ENCODE measurements around the gene KMT2C. TPM values are rescaled to one million over a fixed set of nuclear protein-coding genes. Genes with fewer than 3 reads are reported as not detected.
"Not testable (repeated sequence)": the region's sequence is repeated elsewhere in the genome, so short reads cannot be mapped to it uniquely, and the experiment has no call there.

KMT2C gene
- polyA plus RNA-seq, 2 donors: 8.2 to 11.7 TPM

- 52 to 55% methylated on average over 4 of the region's 4 CpGs for WGBS, 2 donors
- not testable (repeated sequence) for H3K36me3 ChIP-seq (ENCODE audit: control insufficient read depth in 2 of 2, insufficient read depth in 2 of 2, low read length in 1 of 2); H3K4me1 ChIP-seq (ENCODE audit: control insufficient read depth in 2 of 2, insufficient read depth in 2 of 2, low read length in 1 of 2); H3K4me3 ChIP-seq (ENCODE audit: low read depth in 1 of 2, low read length in 2 of 2); H3K27me3 ChIP-seq (ENCODE audit: control insufficient read depth in 1 of 2, insufficient read depth in 2 of 2, low read length in 2 of 2); H3K27ac ChIP-seq (ENCODE audit: low read depth in 2 of 2, low read length in 1 of 2); H3K9me3 ChIP-seq (ENCODE audit: control insufficient read depth in 2 of 2, insufficient read depth in 1 of 2, low read depth in 1 of 2, low read length in 1 of 2)
These were observed 51.3 kb downstream of the KMT2C start for GRCh38 chr7:152384235-152385200.

GRCh38 chr7:152383341-152384234, 52.2 kb downstream of the KMT2C start:
- Histone ChIP-seq H3K4me1 (ENCODE audit: control insufficient read depth in 2 of 2, insufficient read depth in 2 of 2, low read length in 1 of 2) (no peaks in the 10 kb centered on the region), H3K4me3 (ENCODE audit: low read depth in 1 of 2, low read length in 2 of 2) (no peak overlapping the region)
- 67 to 68% methylated on average over 9 of the region's 9 CpGs for WGBS, 2 donors

GRCh38 chr7:152382244-152382643, 53.6 kb downstream of the KMT2C start:
- Histone ChIP-seq H3K27me3 (ENCODE audit: control insufficient read depth in 1 of 2, insufficient read depth in 2 of 2, low read length in 2 of 2) (no peaks in the 10 kb centered on the region), H3K27ac (ENCODE audit: low read depth in 2 of 2, low read length in 1 of 2) (no peak overlapping the region), H3K4me1 (ENCODE audit: control insufficient read depth in 2 of 2, insufficient read depth in 2 of 2, low read length in 1 of 2) (no peaks in the 10 kb centered on the region), H3K36me3 (ENCODE audit: control insufficient read depth in 2 of 2, insufficient read depth in 2 of 2, low read length in 1 of 2) (no peaks in the 10 kb centered on the region), H3K4me3 (ENCODE audit: low read depth in 1 of 2, low read length in 2 of 2) (no peak overlapping the region), H3K9me3 (ENCODE audit: control insufficient read depth in 2 of 2, insufficient read depth in 1 of 2, low read depth in 1 of 2, low read length in 1 of 2) (peaks cover 0 to 5% of the 10 kb centered on the region in 2 donors)
- 33 to 40% methylated on average over 1 of the region's 1 CpG for WGBS, 2 donors

More at GRCh38 chr7:152383341-152384234, 52.2 kb downstream of the KMT2C start:
- H3K9me3 ChIP-seq (ENCODE audit: control insufficient read depth in 2 of 2, insufficient read depth in 1 of 2, low read depth in 1 of 2, low read length in 1 of 2): peaks cover 0 to 5% of the 10 kb centered on the region in 2 donors
- H3K27me3 ChIP-seq (ENCODE audit: control insufficient read depth in 1 of 2, insufficient read depth in 2 of 2, low read length in 2 of 2): no peaks in the 10 kb centered on the region
- H3K27ac ChIP-seq (ENCODE audit: low read depth in 2 of 2, low read length in 1 of 2): no peak overlapping the region
- H3K36me3 ChIP-seq (ENCODE audit: control insufficient read depth in 2 of 2, insufficient read depth in 2 of 2, low read length in 1 of 2): no peaks in the 10 kb centered on the region

- 50 to 60% methylated on average over 5 of the region's 5 CpGs for WGBS, 2 donors
- H3K4me1 ChIP-seq (ENCODE audit: control insufficient read depth in 2 of 2, insufficient read depth in 2 of 2, low read length in 1 of 2); H3K9me3 ChIP-seq (ENCODE audit: control insufficient read depth in 2 of 2, insufficient read depth in 1 of 2, low read depth in 1 of 2, low read length in 1 of 2); H3K36me3 ChIP-seq (ENCODE audit: control insufficient read depth in 2 of 2, insufficient read depth in 2 of 2, low read length in 1 of 2); H3K27me3 ChIP-seq (ENCODE audit: control insufficient read depth in 1 of 2, insufficient read depth in 2 of 2, low read length in 2 of 2); H3K4me3 ChIP-seq (ENCODE audit: low read depth in 1 of 2, low read length in 2 of 2); H3K27ac ChIP-seq (ENCODE audit: low read depth in 2 of 2, low read length in 1 of 2): not testable (repeated sequence)
These were observed 54.7 kb downstream of the KMT2C start for GRCh38 chr7:152380931-152381578.

- not testable (repeated sequence) for H3K4me1 ChIP-seq (ENCODE audit: control insufficient read depth in 2 of 2, insufficient read depth in 2 of 2, low read length in 1 of 2); H3K36me3 ChIP-seq (ENCODE audit: control insufficient read depth in 2 of 2, insufficient read depth in 2 of 2, low read length in 1 of 2); H3K4me3 ChIP-seq (ENCODE audit: low read depth in 1 of 2, low read length in 2 of 2); H3K27me3 ChIP-seq (ENCODE audit: control insufficient read depth in 1 of 2, insufficient read depth in 2 of 2, low read length in 2 of 2); H3K27ac ChIP-seq (ENCODE audit: low read depth in 2 of 2, low read length in 1 of 2); H3K9me3 ChIP-seq (ENCODE audit: control insufficient read depth in 2 of 2, insufficient read depth in 1 of 2, low read depth in 1 of 2, low read length in 1 of 2)
These were observed 57.3 kb downstream of the KMT2C start for GRCh38 chr7:152378497-152378896.

- H3K9me3 ChIP-seq (ENCODE audit: control insufficient read depth in 2 of 2, insufficient read depth in 1 of 2, low read depth in 1 of 2, low read length in 1 of 2); H3K4me1 ChIP-seq (ENCODE audit: control insufficient read depth in 2 of 2, insufficient read depth in 2 of 2, low read length in 1 of 2): not testable (repeated sequence)
- WGBS, 2 donors: 83 to 86% methylated on average over 8 of the region's 8 CpGs
These were observed 58.9 kb downstream of the KMT2C start for GRCh38 chr7:152376716-152377484.

GRCh38 chr7:152370297-152370696, 65.5 kb downstream of the KMT2C start:
- H3K4me3 ChIP-seq (ENCODE audit: low read depth in 1 of 2, low read length in 2 of 2): no peak overlapping the region
- H3K9me3 ChIP-seq (ENCODE audit: control insufficient read depth in 2 of 2, insufficient read depth in 1 of 2, low read depth in 1 of 2, low read length in 1 of 2): peaks cover 0 to 2% of the 10 kb centered on the region in 2 donors
- H3K36me3 ChIP-seq (ENCODE audit: control insufficient read depth in 2 of 2, insufficient read depth in 2 of 2, low read length in 1 of 2): no peaks in the 10 kb centered on the region
- H3K27me3 ChIP-seq (ENCODE audit: control insufficient read depth in 1 of 2, insufficient read depth in 2 of 2, low read length in 2 of 2): no peaks in the 10 kb centered on the region
- H3K27ac ChIP-seq (ENCODE audit: low read depth in 2 of 2, low read length in 1 of 2): no peak overlapping the region
- H3K4me1 ChIP-seq (ENCODE audit: control insufficient read depth in 2 of 2, insufficient read depth in 2 of 2, low read length in 1 of 2): no peaks in the 10 kb centered on the region

More at GRCh38 chr7:152376716-152377484, 58.9 kb downstream of the KMT2C start:
- H3K4me3 ChIP-seq (ENCODE audit: low read depth in 1 of 2, low read length in 2 of 2); H3K27me3 ChIP-seq (ENCODE audit: control insufficient read depth in 1 of 2, insufficient read depth in 2 of 2, low read length in 2 of 2); H3K27ac ChIP-seq (ENCODE audit: low read depth in 2 of 2, low read length in 1 of 2); H3K36me3 ChIP-seq (ENCODE audit: control insufficient read depth in 2 of 2, insufficient read depth in 2 of 2, low read length in 1 of 2): not testable (repeated sequence)

GRCh38 chr7:152369518-152369917, 66.3 kb downstream of the KMT2C start:
- Histone ChIP-seq H3K36me3 (ENCODE audit: control insufficient read depth in 2 of 2, insufficient read depth in 2 of 2, low read length in 1 of 2) (no peaks in the 10 kb centered on the region), H3K27me3 (ENCODE audit: control insufficient read depth in 1 of 2, insufficient read depth in 2 of 2, low read length in 2 of 2) (no peaks in the 10 kb centered on the region), H3K4me1 (ENCODE audit: control insufficient read depth in 2 of 2, insufficient read depth in 2 of 2, low read length in 1 of 2) (no peaks in the 10 kb centered on the region), H3K4me3 (ENCODE audit: low read depth in 1 of 2, low read length in 2 of 2) (no peak overlapping the region), H3K27ac (ENCODE audit: low read depth in 2 of 2, low read length in 1 of 2) (no peak overlapping the region), H3K9me3 (ENCODE audit: control insufficient read depth in 2 of 2, insufficient read depth in 1 of 2, low read depth in 1 of 2, low read length in 1 of 2) (peaks cover 0 to 2% of the 10 kb centered on the region in 2 donors)
- WGBS, 2 donors: 70 to 78% methylated on average over 3 of the region's 3 CpGs

GRCh38 chr7:152367170-152367569, 68.6 kb downstream of the KMT2C start:
- WGBS, 2 donors: 90 to 93% methylated on average over 8 of the region's 8 CpGs
- Histone ChIP-seq H3K4me3 (ENCODE audit: low read depth in 1 of 2, low read length in 2 of 2) (no peak overlapping the region), H3K27ac (ENCODE audit: low read depth in 2 of 2, low read length in 1 of 2) (no peak overlapping the region), H3K27me3 (ENCODE audit: control insufficient read depth in 1 of 2, insufficient read depth in 2 of 2, low read length in 2 of 2) (no peaks in the 10 kb centered on the region), H3K4me1 (ENCODE audit: control insufficient read depth in 2 of 2, insufficient read depth in 2 of 2, low read length in 1 of 2) (no peaks in the 10 kb centered on the region), H3K9me3 (ENCODE audit: control insufficient read depth in 2 of 2, insufficient read depth in 1 of 2, low read depth in 1 of 2, low read length in 1 of 2) (peaks cover 0 to 2% of the 10 kb centered on the region in 2 donors), H3K36me3 (ENCODE audit: control insufficient read depth in 2 of 2, insufficient read depth in 2 of 2, low read length in 1 of 2) (no peaks in the 10 kb centered on the region)

Data from esophagus (tissue), 2 donors.